Measurements from ENCODE around the gene ELL.

DNA sequence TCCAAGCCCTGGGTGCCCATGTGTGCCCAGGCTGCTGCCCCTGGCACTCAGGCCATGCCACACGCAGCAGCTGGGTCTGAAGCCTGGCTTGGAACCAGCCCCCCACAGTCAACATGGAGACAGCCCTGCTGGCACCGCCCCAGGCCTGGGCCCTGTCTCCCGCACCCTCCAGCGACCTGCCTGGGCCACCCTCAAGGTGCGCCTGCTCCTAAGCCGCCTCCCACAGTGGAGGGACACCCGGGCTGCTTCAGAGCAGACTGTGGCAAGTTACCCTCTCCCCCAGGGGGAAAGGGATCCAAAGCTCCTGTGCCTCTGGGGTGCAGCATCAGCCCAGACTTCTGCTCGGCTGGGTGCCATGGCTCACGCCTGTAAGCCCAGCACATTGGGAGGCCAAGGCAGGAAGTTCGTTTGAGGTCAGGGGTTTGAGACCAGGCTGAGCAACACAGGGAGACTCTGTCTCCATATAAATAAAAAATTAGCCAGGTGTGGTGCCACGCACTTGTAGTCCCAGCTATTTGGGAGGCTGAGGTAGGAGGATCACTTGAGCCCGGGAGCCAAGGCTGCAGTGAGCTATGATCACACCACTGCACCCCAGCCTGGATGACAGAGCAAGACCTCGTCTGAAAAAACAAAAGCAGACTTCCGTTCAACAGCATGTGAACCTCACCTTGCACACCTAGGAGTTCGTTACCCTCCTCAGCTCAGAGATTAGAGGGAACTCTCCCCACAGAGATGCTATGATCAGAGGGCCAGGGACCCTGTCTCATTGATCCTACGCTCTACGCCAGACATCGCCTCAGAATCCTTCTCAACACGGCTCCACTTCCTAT, 15.6 kb downstream of the ELL start:
- TF ChIP-seq ZNF274 (IDR thresholded peaks at IDR 0.05; ENCODE audit: low read depth, low read length) (no peak), YY1 (IDR thresholded peaks at IDR 0.05; ENCODE audit: insufficient read depth, insufficient read length) (no peak), SUZ12 (IDR thresholded peaks at IDR 0.05; ENCODE audit: extremely low read depth, insufficient read depth, insufficient read length) (no peak)
